Ovary (tissue), 9 donors: ENCODE results near the gene CTNNBL1. TPM values are rescaled to one million over a fixed set of nuclear protein-coding genes. Genes with fewer than 3 reads are reported as not detected.

ENCODE experiments used
- DNase-seq, 5 donors: peaks; one replicate each; pipeline ENCODE4 v3.0.0-alpha.2; 2019 to 2020
- H3K27ac ChIP-seq, 2 donors: fragments of 200-600 bp; one replicate each; pipeline versions ENCODE4 v1.5.1 to v1.8.0; 2019 to 2022
- H3K27me3 ChIP-seq: fragments of 200-600 bp; one replicate; pipeline ENCODE4 v1.8.0; 2022
- H3K36me3 ChIP-seq: fragments of 200-600 bp; sonication (generic); one replicate; pipeline ENCODE4 v1.5.1; 2019
- H3K4me1 ChIP-seq: one replicate; pipeline ENCODE4 v1.8.1; 2013; ENCODE audit warnings: mild to moderate bottlenecking, moderate library complexity; ENCODE audit not compliant: insufficient read depth
- H3K4me3 ChIP-seq: fragments of 200-600 bp; sonication (generic); one replicate; pipeline ENCODE4 v1.5.1; 2017
- H3K9me3 ChIP-seq, 2 donors: fragments of 200-600 bp in 1 of 2; sonication (generic) in 1 of 2; one replicate each; pipeline versions ENCODE4 v1.5.1 to v1.8.1; 2013 to 2019; ENCODE audit warnings: mild to moderate bottlenecking in 1 of 2, moderate library complexity in 1 of 2
- EP300 ChIP-seq: sonication (generic); formaldehyde crosslinking; IDR thresholded peaks from one replicate; pipeline ENCODE4 v1.6.1; 2017; ENCODE audit warnings: antibody characterized with exemption
- POLR2A ChIP-seq: fragments of 450-650 bp; IDR thresholded peaks from one replicate; pipeline ENCODE4 v1.6.1; 2017; ENCODE audit warnings: antibody characterized with exemption, mild to moderate bottlenecking, moderate library complexity
- WGBS, 3 donors: extraction: QIAGEN DNeasy Blood & Tissue Kit in 1 of 3; methylation state at CpG; one replicate each; pipeline versions ENCODE4 v1.1.5 to v1.1.7; 2013 to 2017; 5-methylcytosine and 5-hydroxymethylcytosine counted together
- intact Hi-C, 4 donors: fragments of 100-400 bp; cut with DNase I; formaldehyde crosslinking; loops; one replicate each; pipeline versions ENCODE4 v1.11.0 to v1.15.1; 2022 to 2023
- polyA plus RNA-seq, 2 donors: library from polyadenylated mRNA; stranded (reverse); fragments of 200-250 nt in 1 of 2; fragments of 350-450 nt in 1 of 2; fragmentation: Illumina TruSeq in 1 of 2; extraction: RNeasy Lipid Tissue Mini Kit (QIAGEN cat#74804) in 1 of 2; gene quantifications; one replicate each; pipeline ENCODE4 v1.2.3, GENCODE V29; 2013 to 2014
- total RNA-seq, 7 donors: library from RNA; depleted of rRNA in 2 of 7; stranded (reverse); fragments of >200 nt in 2 of 7; fragmentation: NEBNext Ultra II Directional in 3 of 7; extraction: Animal tissue kit (Norgen Biotek cat#: 25700) in 3 of 7; gene quantifications; one replicate each; pipeline versions ENCODE4 v1.1.0 to v1.2.4, GENCODE V29; 2016 to 2023
- TF ChIP-seq, protein P1 (sequence below), 3 donors: fragments of 450-650 bp in 2 of 3; fragments of 200-600 bp in 1 of 3; IDR thresholded peaks; one replicate each; pipeline versions ENCODE4 v1.5.1 to v1.8.0; 2016 to 2022; ENCODE audit warnings: antibody characterized with exemption in 3 of 3, mild to moderate bottlenecking in 1 of 3
- donor health status: DM: no; HTN: no; CAD: no; lungs with moderate emphysema.
- donor health status: DM: no; HTN: no; CAD: no.
- donor health status: Bipolar disorder and iron deficiency.
- donor health status: DM: yes; HTN: yes; CAD: no.
- donor health status: DM: no; HTN: no; CAD: no.
- donor health status: DM: yes; HTN: yes; CAD: no.

The CTNNBL1 gene
- total and polyA plus RNA-seq, 9 donors: 17.3 to 58.7 (median 42.3) TPM

DNA sequence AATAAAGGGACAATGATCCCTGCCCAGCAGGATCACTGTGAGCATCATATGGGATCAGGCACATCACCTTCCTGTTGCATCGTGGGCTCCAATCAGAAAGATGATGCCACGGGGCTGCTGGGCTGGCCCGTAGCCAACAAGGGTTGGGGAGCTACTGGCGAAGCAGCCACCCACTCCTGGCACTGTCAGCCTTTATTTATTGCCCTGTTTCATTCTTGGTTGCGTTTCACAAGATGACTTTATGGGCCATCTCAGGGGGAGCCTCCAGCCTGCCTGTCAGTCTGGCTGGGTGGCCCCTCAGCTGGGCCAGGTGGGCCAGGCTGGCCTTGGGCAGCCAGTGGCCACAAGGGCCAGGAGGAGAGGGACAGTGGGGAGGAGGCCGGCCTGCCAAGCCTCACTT, 226.4 kb downstream of the CTNNBL1 start:
- TF ChIP-seq POLR2A (no peak), EP300 (no peak)
- TF ChIP-seq, protein P1, sequence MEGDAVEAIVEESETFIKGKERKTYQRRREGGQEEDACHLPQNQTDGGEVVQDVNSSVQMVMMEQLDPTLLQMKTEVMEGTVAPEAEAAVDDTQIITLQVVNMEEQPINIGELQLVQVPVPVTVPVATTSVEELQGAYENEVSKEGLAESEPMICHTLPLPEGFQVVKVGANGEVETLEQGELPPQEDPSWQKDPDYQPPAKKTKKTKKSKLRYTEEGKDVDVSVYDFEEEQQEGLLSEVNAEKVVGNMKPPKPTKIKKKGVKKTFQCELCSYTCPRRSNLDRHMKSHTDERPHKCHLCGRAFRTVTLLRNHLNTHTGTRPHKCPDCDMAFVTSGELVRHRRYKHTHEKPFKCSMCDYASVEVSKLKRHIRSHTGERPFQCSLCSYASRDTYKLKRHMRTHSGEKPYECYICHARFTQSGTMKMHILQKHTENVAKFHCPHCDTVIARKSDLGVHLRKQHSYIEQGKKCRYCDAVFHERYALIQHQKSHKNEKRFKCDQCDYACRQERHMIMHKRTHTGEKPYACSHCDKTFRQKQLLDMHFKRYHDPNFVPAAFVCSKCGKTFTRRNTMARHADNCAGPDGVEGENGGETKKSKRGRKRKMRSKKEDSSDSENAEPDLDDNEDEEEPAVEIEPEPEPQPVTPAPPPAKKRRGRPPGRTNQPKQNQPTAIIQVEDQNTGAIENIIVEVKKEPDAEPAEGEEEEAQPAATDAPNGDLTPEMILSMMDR (IDR thresholded peaks at IDR 0.05): no peak
- Histone ChIP-seq H3K27ac (no peak overlapping the region), H3K4me3 (no peak overlapping the region), H3K4me1 (no peaks in the 10 kb centered on the region), H3K27me3 (no peaks in the 10 kb centered on the region), H3K9me3 (no peaks in the 10 kb centered on the region), H3K36me3 (no peaks in the 10 kb centered on the region)
- no peak for DNase-seq
- 25 to 31% (median 26%) methylated on average over 6 of the region's 6 CpGs for WGBS, 3 donors
- intact Hi-C loops: no loop called here

DNA sequence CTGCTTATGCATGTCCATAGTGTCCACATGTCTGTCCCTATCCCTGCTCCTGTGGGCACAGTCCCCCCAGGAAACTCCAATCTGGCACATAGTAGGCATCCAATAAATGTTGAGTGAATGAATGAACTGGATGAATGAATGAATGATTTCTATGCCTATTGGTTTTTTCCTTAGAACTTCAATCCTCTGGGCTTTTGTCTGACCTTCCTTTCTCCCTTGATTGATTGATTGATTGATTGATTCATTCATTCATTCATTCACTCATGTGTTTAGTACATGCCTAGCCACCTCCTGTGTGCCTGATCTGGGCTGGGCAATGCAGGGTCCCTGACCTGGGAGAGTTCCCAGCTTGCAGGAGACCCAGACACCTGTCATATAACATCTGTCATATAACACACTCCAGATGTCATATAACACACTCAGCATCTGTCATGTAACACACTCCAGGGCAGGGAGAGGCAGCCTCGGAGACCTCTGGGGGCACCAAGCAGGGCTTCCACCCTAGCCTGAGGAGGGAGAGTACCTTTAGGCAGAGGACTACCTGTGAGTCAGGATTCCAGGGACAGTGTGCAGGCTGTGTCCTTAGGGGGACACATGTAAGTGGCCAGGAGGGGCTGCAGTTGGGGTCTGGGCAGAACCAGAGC, 227.0 kb downstream of the CTNNBL1 start:
- no peak for DNase-seq
- H3K4me3 ChIP-seq: no peak overlapping the region
- TF ChIP-seq POLR2A: no peak
- TF ChIP-seq, protein P1 (IDR thresholded peaks at IDR 0.05): no peak
- TF ChIP-seq EP300: no peak
- no peaks in the 10 kb centered on the region for H3K27me3 ChIP-seq
- WGBS, 3 donors: 58 to 80% (median 63%) methylated on average over 1 of the region's 1 CpG
- H3K27ac ChIP-seq: no peak overlapping the region
- no peaks in the 10 kb centered on the region for H3K9me3 ChIP-seq
- H3K36me3 ChIP-seq: no peaks in the 10 kb centered on the region
- no peaks in the 10 kb centered on the region for H3K4me1 ChIP-seq
- intact Hi-C loops: no loop called here

DNA sequence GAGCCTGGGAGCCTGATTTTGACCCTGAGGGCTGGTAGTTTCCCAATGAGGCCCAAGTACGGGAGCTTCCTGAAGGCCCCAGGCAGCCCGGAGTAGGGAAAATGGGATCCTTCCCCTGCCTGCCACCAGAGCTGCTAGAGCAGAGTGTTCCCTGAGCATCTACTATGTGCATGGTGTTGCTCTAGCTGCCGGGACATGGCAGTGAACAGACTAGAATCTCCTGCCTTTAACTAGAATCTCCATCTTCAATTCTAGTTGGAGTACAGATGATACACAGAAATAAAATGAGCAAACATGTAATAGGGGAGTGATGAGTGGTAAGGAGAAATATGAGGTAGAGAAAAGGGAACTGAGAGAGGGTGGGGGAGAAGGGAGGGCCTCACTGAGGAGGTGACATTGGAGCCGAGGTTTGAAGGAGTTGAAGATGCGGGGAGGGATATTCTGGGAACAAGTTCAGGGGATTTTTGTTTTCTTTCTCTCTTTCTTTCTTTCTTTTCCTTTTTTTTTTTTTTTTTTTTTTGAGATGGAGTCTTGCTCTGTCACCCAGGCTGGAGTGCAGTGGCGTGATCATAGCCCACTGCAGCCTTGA, 227.6 kb downstream of the CTNNBL1 start:
- Histone ChIP-seq H3K27me3 (no peaks in the 10 kb centered on the region), H3K4me1 (no peaks in the 10 kb centered on the region), H3K9me3 (no peaks in the 10 kb centered on the region), H3K4me3 (no peak overlapping the region), H3K27ac (no peak overlapping the region), H3K36me3 (no peaks in the 10 kb centered on the region)
- TF ChIP-seq, protein P1 (IDR thresholded peaks at IDR 0.05): no peak
- WGBS, 3 donors: 79 to 87% (median 81%) methylated on average over 6 of the region's 6 CpGs
- no peak for DNase-seq
- intact Hi-C loops: no loop called here

Other genes with a start within 250 kb of the CTNNBL1 start
- 1 to 10 TPM in 1 of 7 donors, under 1 TPM in 4, not detected in 2; 0.25 to 4.7 (median 0.45) TPM for gene NNAT, start 172.8 kb upstream of the CTNNBL1 start, total RNA-seq
- under 1 TPM; 0.30 to 0.69 TPM for gene NNAT, start 172.8 kb upstream of the CTNNBL1 start, polyA plus RNA-seq
- gene BLCAP, start 166.2 kb upstream of the CTNNBL1 start, total RNA-seq: 100 to 1,000 TPM in 1 of 7 donors, 10 to 100 TPM in 6; 27.7 to 147 (median 62.0) TPM
- 10 to 100 TPM; 60.2 to 87.5 TPM for gene BLCAP, start 166.2 kb upstream of the CTNNBL1 start, polyA plus RNA-seq
- 10 to 100 TPM in 1 of 7 donors, 1 to 10 TPM in 2, under 1 TPM in 3, not detected in 1; 0.12 to 23.0 (median 0.98) TPM for gene VSTM2L, start 209.1 kb downstream of the CTNNBL1 start, total RNA-seq
- under 1 TPM in 1 of 2 donors, not detected in 1; 0.15 TPM for gene VSTM2L, start 209.1 kb downstream of the CTNNBL1 start, polyA plus RNA-seq